Fibroblast of villous mesenchyme (primary cell): ENCODE data around the gene SLX4IP. TPM values are rescaled to one million over a fixed set of nuclear protein-coding genes. Genes with fewer than 3 reads are reported as not detected.

Experiments used
- DNase-seq: peaks from one replicate; pipeline ENCODE4 v3.0.0-alpha.2; 2010; ENCODE audit warnings: low read depth
- H3K4me3 ChIP-seq: 2 replicates; pipeline ENCODE4 v1.5.1; 2011; ENCODE audit warnings: low read depth, mild to moderate bottlenecking, low read length
- CTCF ChIP-seq: IDR thresholded peaks from 2 replicates; pipeline ENCODE4 v1.5.1; 2012; ENCODE audit warnings: low read depth, mild to moderate bottlenecking, low read length; ENCODE audit not compliant: insufficient read depth
- total RNA-seq: library from RNA; depleted of rRNA; stranded (reverse); fragments of >200 nt; gene quantifications from 2 replicates; pipeline ENCODE4 v1.2.3, GENCODE V29; 2012

SLX4IP gene
- total RNA-seq, 1 donor, result 5.6 TPM

- no peak overlapping the region for H3K4me3 ChIP-seq
- TF ChIP-seq CTCF, result no peak
- no peak for DNase-seq
These were observed 160.2 kb downstream of the SLX4IP start for GRCh38 chr20:10595266-10595665.

GRCh38 chr20:10595985-10596384 lies 160.9 kb downstream of the SLX4IP start:
- H3K4me3 ChIP-seq, result no peak overlapping the region
- DNase-seq, result no peak
- TF ChIP-seq CTCF, result no peak

GRCh38 chr20:10596710-10597121 lies 161.6 kb downstream of the SLX4IP start:
- no peak for TF ChIP-seq CTCF
- DNase-seq, result peak; percentile 90
- no peak overlapping the region for H3K4me3 ChIP-seq

- TF ChIP-seq CTCF, result no peak
- DNase-seq, result no peak
- no peak overlapping the region for H3K4me3 ChIP-seq
These were observed 162.5 kb downstream of the SLX4IP start for GRCh38 chr20:10597637-10598036.

GRCh38 chr20:10602221-10602871 lies 167.2 kb downstream of the SLX4IP start:
- no peak for TF ChIP-seq CTCF
- no peak overlapping the region for H3K4me3 ChIP-seq
- DNase-seq, result peak; percentile 62

- H3K4me3 ChIP-seq, result no peak overlapping the region
- TF ChIP-seq CTCF, result no peak
- peak; percentile 53 for DNase-seq
These were observed 168.3 kb downstream of the SLX4IP start for GRCh38 chr20:10603378-10603777.
